Measurements from ENCODE around the gene TCERG1L.

The TCERG1L gene

DNA sequence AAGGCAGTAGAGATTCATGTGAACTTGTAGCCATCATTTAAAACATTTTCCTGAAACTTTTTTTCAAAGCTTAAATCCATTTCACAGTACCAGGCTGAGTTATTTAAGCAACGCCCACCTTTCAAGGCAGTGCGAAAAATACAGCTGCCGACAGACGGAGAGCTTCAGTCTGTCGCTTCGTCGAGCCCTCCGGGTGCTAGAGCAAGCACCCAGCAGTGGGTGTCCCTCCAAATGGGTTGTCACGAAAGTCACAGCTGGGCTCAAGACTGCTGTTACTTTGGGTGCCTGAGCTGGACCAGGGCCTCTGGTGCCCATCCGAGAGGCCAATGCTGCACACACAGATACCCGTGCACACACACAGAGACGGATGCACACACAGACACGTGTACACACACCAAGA lies 135.6 kb downstream of the TCERG1L start:
- Histone ChIP-seq H3K27me3 (ENCODE audit: insufficient read depth, low read depth) (no peaks in the 10 kb centered on the region), H2AFZ (ENCODE audit: low read depth) (no peak overlapping the region), H3K36me3 (ENCODE audit: insufficient read depth) (no peaks in the 10 kb centered on the region), H3K4me1 (ENCODE audit: low read depth, poor library complexity, severe bottlenecking) (no peaks in the 10 kb centered on the region), H3K4me3 (IDR thresholded peaks at IDR 0.05; ENCODE audit: insufficient read depth, low read depth, low read length) (no peak overlapping the region), H3K4me2 (no peak overlapping the region), H3K27ac (no peak overlapping the region), H3K79me2 (ENCODE audit: insufficient read depth, low read depth) (no peaks in the 10 kb centered on the region), H3K9ac (no peak overlapping the region), H4K20me1 (ENCODE audit: insufficient read depth) (no peaks in the 10 kb centered on the region)
- TF ChIP-seq, protein P1, sequence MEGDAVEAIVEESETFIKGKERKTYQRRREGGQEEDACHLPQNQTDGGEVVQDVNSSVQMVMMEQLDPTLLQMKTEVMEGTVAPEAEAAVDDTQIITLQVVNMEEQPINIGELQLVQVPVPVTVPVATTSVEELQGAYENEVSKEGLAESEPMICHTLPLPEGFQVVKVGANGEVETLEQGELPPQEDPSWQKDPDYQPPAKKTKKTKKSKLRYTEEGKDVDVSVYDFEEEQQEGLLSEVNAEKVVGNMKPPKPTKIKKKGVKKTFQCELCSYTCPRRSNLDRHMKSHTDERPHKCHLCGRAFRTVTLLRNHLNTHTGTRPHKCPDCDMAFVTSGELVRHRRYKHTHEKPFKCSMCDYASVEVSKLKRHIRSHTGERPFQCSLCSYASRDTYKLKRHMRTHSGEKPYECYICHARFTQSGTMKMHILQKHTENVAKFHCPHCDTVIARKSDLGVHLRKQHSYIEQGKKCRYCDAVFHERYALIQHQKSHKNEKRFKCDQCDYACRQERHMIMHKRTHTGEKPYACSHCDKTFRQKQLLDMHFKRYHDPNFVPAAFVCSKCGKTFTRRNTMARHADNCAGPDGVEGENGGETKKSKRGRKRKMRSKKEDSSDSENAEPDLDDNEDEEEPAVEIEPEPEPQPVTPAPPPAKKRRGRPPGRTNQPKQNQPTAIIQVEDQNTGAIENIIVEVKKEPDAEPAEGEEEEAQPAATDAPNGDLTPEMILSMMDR (conservative IDR thresholded peaks at IDR 0.05; ENCODE audit: low read depth, low read length): no peak

DNA sequence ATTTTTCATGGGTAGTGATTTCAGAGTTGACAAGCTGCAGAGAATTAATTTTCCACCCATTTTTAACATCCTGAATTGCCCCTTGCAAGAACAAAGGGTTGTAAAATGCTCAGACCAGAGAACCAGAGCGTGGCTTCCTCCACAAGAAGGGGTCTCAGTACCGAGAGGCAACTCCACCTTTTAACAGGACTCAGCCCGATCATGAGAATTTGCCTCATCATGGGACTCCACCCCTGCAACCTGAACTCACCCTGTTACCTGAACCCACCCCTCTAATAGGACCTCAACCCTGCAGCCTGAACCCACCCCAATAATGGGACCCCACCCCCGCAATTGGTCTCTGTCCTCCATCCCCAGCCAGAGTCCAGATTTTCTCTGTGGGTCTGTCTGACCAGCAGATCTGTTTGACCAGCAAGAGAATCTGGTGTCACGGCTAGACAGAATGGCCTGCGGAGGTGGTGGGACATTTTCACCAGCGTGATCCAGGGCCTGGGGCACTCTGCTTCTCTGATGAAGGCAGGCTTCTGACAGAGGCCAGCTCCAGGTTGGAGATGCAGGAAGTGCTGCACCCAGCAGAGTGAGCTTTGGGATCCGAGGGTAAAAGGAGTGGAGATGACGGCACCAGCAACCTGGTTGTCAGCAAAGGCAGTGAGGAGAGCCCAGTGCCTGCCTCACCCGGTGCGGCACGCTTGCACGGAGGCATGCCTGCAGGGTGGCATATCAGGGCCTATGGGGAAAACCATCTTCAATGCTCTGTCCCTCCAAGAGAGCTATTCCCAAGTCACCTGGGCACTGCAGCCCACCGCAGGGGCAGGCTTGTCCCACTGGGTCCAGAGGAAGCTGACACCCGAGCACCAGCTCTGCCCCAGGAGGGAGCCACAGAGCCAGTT lies 136.6 kb downstream of the TCERG1L start:
- Histone ChIP-seq H3K4me3 (IDR thresholded peaks at IDR 0.05; ENCODE audit: insufficient read depth, low read depth, low read length) (no peak overlapping the region), H3K9ac (no peak overlapping the region), H3K4me1 (ENCODE audit: low read depth, poor library complexity, severe bottlenecking) (no peaks in the 10 kb centered on the region), H3K27me3 (ENCODE audit: insufficient read depth, low read depth) (no peaks in the 10 kb centered on the region), H4K20me1 (ENCODE audit: insufficient read depth) (no peaks in the 10 kb centered on the region), H3K4me2 (no peak overlapping the region), H3K79me2 (ENCODE audit: insufficient read depth, low read depth) (no peaks in the 10 kb centered on the region), H2AFZ (ENCODE audit: low read depth) (no peak overlapping the region), H3K36me3 (ENCODE audit: insufficient read depth) (no peaks in the 10 kb centered on the region), H3K27ac (no peak overlapping the region)
- TF ChIP-seq, protein P1 (conservative IDR thresholded peaks at IDR 0.05; ENCODE audit: low read depth, low read length): no peak

DNA sequence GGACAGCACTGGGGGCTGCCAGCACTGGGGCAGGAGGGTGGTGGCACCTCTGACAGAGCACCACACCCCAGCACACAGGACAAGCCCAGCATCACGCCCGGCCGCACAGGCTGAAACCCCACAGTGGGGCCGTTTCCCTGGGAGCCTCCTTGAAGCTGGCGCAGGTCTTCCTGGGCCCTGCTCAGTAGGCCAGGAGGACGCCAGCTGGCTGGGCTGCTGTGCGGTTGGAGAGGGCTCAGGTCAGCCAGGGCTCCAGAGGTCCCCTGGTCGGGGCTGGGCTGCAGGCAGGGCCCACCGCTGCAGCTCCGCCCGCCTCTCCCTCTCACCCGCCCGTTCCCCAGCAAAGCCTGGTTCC lies 137.3 kb downstream of the TCERG1L start:
- H3K79me2 ChIP-seq (ENCODE audit: insufficient read depth, low read depth): no peaks in the 10 kb centered on the region
- no peak overlapping the region for H3K4me2 ChIP-seq
- no peak overlapping the region for H3K4me3 ChIP-seq (IDR thresholded peaks at IDR 0.05; ENCODE audit: insufficient read depth, low read depth, low read length)
- no peaks in the 10 kb centered on the region for H3K27me3 ChIP-seq (ENCODE audit: insufficient read depth, low read depth)
- H4K20me1 ChIP-seq (ENCODE audit: insufficient read depth): no peaks in the 10 kb centered on the region
- no peak overlapping the region for H2AFZ ChIP-seq (ENCODE audit: low read depth)
- no peak overlapping the region for H3K27ac ChIP-seq
- H3K9ac ChIP-seq: no peak overlapping the region
- no peaks in the 10 kb centered on the region for H3K4me1 ChIP-seq (ENCODE audit: low read depth, poor library complexity, severe bottlenecking)
- TF ChIP-seq, protein P1 (conservative IDR thresholded peaks at IDR 0.05; ENCODE audit: low read depth, low read length): no peak
- no peaks in the 10 kb centered on the region for H3K36me3 ChIP-seq (ENCODE audit: insufficient read depth)

DNA sequence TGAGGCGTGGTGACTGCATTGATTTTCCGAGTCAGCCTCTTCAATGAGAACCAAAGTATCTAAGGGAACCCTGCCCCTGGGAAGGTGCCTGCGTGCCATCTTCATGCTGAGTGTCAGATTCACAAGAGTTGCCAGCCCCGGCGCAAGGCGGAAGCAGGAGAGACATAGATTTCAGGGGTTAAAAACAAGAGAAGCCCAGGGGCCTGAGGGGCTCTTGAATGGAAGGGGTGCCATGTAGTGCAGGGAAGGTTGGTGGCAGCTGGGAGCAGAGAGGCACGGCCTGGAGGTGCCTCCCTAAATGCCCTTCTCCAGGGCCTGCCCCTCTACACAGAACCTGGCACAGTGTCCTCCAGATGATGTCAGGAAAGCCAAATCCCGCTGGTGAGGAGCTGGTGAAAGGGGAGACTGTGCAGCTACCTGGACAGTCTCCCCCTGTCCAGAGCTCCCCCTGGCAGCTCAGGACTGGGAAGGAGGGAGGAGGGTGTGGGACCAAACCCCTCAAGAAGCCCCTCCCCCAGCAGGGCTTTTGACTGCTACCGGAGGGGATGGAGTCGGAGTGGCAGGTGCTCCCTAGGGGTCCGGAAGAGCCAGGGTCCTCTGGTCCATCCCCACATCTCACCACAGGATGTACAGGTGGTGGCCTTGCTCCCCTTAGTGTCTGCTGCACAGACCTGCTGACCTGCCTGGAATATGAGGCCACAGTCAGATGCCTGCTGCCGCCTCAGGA lies 137.9 kb downstream of the TCERG1L start:
- TF ChIP-seq, protein P1 (conservative IDR thresholded peaks at IDR 0.05; ENCODE audit: low read depth, low read length): no peak
- H4K20me1 ChIP-seq (ENCODE audit: insufficient read depth): no peaks in the 10 kb centered on the region
- no peaks in the 10 kb centered on the region for H3K27me3 ChIP-seq (ENCODE audit: insufficient read depth, low read depth)
- H3K9ac ChIP-seq: no peak overlapping the region
- H2AFZ ChIP-seq (ENCODE audit: low read depth): no peak overlapping the region
- no peaks in the 10 kb centered on the region for H3K79me2 ChIP-seq (ENCODE audit: insufficient read depth, low read depth)
- no peaks in the 10 kb centered on the region for H3K4me1 ChIP-seq (ENCODE audit: low read depth, poor library complexity, severe bottlenecking)
- no peak overlapping the region for H3K4me3 ChIP-seq (IDR thresholded peaks at IDR 0.05; ENCODE audit: insufficient read depth, low read depth, low read length)
- no peaks in the 10 kb centered on the region for H3K36me3 ChIP-seq (ENCODE audit: insufficient read depth)
- no peak overlapping the region for H3K27ac ChIP-seq
- H3K4me2 ChIP-seq: no peak overlapping the region

Data from KMS-11 (cell line).